ENCODE results near the gene SYT1.

DNA sequence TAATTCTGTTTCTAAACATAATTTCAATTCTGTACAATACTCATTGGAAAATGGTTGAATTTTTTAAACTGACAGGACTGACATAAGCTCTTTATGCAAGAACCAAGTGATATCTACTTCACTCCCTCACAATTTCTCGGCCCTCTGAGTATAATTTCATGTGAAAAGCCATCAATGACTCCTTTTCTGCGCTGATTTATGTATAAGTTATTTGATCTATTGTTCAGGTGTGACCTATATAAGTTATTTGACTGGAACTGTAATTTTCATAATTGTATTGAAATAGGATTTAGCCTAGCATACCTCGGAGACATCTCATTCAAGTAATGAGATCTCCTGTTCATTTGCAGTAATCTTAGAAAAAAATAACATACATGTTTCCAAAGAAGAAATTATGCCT lies 184.4 kb downstream of the SYT1 start:
- TF ChIP-seq GATA2 (IDR thresholded peaks at IDR 0.05; ENCODE audit: low read depth, low read length) (no peak), GATA3 (IDR thresholded peaks at IDR 0.05; ENCODE audit: low read depth, low read length) (no peak)
